ENCODE measurements around the gene EPO.

Gene EPO

DNA sequence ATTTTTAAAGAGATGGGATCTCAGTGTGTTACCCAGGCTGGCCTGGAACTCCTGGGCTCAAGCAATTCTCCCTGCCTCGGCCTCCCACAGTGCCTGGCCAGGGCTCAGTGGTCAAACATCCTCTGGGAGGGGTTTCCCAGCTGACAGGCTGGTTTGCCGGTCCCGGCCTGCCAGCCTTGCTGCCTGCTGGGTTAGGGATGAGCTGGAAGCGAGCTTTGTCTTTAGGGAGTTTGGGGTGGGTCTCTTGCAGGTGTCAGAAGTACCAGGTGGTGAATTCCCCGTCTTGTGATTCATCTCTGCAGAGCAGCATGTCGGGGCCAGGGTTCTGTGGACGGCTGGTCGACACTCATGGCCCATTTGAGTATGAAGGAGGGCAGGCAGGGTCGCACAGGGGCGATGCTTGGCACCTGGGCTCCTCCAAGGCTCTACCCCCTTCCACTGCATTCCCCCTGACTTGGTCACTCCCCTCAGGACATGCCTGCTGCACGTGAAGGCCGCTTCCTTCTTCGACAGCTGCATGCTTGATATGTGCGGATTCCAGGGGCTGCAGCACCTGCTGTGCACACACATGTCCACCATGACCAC lies 43.4 kb downstream of the EPO start:
- DNase-seq (ENCODE audit: extremely low read depth, low read depth) = no peak
- TF ChIP-seq, protein P1, sequence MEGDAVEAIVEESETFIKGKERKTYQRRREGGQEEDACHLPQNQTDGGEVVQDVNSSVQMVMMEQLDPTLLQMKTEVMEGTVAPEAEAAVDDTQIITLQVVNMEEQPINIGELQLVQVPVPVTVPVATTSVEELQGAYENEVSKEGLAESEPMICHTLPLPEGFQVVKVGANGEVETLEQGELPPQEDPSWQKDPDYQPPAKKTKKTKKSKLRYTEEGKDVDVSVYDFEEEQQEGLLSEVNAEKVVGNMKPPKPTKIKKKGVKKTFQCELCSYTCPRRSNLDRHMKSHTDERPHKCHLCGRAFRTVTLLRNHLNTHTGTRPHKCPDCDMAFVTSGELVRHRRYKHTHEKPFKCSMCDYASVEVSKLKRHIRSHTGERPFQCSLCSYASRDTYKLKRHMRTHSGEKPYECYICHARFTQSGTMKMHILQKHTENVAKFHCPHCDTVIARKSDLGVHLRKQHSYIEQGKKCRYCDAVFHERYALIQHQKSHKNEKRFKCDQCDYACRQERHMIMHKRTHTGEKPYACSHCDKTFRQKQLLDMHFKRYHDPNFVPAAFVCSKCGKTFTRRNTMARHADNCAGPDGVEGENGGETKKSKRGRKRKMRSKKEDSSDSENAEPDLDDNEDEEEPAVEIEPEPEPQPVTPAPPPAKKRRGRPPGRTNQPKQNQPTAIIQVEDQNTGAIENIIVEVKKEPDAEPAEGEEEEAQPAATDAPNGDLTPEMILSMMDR (IDR thresholded peaks at IDR 0.05; ENCODE audit: low read depth, low read length) = no peak

DNA sequence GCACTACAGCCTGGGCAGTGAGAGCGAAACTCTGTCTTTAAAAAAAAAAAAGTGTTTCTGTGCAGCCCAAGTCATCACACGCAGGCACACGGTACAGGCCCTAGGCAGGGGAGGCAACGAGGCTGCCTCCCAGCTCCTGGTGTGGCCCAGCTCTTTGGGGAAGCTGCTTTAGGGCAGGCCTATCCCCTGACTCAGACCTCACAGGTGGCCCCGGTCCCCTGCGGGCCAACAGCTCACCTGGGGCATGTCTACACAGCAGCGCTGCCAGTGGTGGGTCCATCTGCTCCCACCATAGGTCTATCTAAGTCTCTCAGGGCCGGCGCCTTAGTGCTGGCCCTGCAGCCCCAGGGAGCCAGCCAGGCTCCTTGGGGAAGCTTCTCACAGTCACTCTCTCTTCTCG lies 44.6 kb downstream of the EPO start:
- TF ChIP-seq, protein P1 (IDR thresholded peaks at IDR 0.05; ENCODE audit: low read depth, low read length) = no peak
- no peak for DNase-seq (ENCODE audit: extremely low read depth, low read depth)

DNA sequence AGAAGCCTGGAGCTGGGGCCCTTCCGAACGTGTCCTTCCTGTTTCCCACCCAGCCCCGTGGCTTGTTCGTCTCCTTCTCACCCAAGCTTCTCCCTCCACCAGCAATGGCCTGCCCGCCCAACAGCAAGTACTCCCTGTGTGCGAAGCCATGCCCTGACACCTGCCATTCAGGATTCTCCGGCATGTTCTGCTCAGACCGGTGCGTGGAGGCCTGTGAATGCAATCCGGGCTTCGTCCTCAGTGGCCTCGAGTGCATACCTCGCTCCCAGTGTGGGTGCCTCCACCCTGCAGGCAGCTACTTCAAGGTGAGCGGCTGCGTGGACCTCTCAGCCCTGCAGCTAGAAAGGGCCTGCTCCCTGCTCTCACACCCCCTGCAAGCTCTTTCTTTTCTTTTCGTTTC lies 45.0 kb downstream of the EPO start:
- no peak for DNase-seq (ENCODE audit: extremely low read depth, low read depth)

DNA sequence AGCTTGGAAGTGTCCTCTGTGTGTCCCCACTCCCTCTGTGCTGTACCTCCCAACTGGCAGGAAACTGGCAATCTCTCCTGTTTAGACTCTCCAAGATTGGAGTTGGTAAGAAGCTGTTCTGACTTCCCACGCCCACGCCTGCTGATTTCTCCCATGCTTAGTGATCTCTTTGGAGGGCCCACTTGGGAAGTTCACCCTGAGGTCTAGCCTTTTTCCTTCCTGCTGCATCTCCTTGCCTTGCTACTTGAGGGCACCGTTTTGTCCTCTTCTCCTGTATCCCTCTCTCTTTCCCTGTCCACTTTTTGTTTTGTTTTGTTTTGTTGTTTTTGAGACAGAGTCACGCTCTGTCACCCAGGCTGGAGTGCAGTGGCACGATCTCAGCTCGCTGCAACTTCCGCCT lies 48.5 kb downstream of the EPO start:
- TF ChIP-seq, protein P1 (IDR thresholded peaks at IDR 0.05; ENCODE audit: low read depth, low read length) = no peak
- no peak for DNase-seq (ENCODE audit: extremely low read depth, low read depth)

More for the DNA sequence above, 45.0 kb downstream of the EPO start:
- TF ChIP-seq, protein P1 (IDR thresholded peaks at IDR 0.05; ENCODE audit: low read depth, low read length) = no peak
